GM19328 (cell line): ENCODE data around the gene KIF26A.

ENCODE experiments used
- ATAC-seq: cut with Tn5 transposase; IDR thresholded peaks from one replicate; pipeline ENCODE4 v1.9.1; 2021; ENCODE audit warnings: mild to moderate bottlenecking, moderate library complexity; ENCODE audit not compliant: unreplicated experiment

Gene KIF26A

DNA sequence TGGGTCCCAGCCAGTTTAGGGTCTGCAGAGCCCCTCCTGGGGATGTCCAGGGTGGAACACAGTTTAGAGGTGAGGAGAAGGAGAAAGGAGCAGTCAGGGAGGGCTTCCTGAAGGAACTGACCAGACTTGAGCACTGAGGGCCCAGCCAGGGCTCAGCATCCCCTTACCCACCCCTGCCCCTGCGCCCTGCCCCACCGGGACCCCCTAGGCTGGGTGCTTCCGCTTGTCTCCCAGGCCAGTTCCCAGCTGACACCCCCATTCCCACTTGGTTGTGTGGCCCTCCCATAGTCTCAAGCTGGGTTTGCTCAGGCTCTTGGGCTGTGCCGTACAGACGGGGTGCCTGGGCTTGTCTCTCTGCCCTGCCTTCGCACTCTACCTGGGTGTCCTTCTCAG is 26.3 kb upstream of the KIF26A start:
- no peak for ATAC-seq

DNA sequence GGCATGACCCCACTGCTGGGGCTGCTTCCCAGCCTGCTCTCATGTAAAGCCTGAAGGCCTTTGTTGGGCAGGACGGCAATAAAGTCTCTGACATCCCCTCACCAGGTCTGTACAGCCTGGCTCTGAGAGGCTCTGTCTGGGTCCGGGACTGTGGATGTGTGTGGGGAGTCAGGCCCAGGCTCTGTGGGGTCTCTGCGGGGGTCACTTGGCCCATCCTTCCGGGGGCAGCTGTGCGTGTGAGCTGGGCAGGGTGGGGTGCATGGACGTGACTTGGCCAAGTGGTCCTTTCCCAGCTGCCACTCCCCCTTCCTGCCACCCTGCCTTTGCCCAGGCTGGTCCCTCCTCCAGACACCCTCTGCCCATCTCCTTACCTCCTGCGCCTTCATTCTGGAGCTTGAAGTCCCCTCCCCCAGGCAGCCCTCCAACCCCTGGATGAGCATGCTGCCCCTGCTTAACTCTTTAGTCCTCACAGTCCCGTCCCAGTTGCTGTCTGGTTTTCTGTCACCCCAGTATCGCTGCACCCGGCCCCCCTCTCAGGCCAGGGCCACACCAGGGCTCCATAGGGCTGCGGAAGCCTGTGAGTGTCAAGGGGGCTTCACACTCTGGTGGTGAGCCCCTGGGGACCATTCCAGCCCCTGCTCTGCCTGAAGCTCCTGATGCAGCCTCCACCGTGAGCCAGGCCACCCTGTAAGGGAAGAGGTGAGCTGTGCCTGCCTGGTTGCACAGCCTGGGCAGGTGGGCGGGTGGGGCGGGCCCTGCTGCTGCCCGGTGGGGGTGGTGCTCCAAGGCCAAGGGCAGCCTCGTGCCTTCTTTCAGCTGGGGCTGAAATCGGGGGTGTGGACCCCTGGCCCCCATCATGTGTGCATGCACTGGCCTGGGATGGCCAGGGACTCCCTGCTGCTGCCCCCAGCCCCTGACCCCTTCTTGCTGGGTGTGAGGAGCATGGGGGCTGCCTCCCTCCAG is 25.5 kb upstream of the KIF26A start:
- no peak for ATAC-seq

DNA sequence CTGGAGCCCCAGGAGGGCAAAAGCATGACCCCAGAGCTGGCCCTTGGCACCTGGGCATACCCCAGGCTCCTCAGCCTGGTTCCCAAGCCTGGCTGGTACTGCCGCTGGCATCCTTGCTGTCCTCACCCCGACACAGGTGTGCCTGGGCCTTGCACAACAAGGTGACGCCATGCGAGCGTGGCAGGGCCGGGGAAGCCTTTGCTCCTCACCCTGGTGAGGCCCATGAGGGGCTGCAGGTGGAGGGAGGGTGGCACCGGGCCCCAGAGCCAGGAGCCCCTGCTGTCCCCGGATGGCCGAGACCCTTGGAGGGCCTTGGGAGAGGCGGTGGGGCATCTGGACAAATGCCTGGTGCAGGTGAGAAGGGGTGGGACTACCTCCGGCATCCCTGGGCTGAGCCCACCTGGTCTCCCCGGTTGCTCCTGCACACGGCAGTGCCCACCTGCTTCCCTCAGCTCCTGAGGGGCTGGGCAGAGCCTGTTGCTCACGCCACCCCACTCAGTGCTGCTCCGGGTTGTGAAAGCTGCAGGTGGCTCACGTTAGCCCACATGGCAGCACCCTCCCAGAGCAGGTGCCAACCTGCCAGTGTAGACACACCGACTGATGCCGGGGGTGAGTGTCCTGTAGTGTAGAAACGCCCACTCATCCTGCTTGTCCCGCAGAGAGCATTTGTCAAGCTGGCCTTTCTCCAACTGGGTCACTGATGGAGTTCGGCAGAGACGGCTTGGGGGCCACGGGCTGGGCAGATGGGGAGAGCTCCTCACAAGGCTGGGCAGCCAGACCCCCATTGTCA is 24.6 kb upstream of the KIF26A start:
- no peak for ATAC-seq

DNA sequence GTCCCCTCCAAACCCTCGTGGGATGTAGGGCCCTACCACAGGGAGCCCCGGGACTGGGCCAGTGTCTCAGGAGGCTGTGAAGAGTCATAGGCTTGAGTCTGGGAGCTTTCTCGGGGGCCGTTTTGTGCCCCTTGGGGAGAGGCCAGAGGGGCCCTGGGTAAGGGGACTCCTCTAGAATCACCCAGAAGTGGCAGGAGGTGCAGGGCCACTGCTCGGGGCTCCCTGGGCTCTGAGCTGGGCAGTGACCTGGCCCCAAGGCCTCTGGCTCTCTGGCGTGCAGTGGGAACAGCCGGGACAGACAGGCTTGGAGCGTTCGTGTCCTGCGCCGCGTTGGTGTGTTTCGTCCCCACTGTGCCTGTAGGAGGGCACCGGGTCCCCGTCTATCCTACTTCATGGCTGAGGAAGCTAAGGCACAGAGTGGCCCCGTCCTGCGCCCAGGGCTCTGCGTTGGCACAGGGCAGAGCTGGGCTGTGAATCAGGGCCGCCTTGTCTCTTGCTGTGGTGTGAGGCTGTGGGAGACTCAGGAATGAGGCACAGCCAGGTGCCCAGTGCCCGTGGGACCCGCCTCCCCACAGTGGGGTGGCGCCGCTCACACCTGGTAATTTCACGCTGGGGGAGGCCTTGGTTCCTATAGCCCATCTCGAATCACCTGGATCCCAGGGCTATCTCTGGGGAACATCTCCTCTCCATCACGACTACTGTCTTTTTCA is 23.8 kb upstream of the KIF26A start:
- ATAC-seq: no peak

DNA sequence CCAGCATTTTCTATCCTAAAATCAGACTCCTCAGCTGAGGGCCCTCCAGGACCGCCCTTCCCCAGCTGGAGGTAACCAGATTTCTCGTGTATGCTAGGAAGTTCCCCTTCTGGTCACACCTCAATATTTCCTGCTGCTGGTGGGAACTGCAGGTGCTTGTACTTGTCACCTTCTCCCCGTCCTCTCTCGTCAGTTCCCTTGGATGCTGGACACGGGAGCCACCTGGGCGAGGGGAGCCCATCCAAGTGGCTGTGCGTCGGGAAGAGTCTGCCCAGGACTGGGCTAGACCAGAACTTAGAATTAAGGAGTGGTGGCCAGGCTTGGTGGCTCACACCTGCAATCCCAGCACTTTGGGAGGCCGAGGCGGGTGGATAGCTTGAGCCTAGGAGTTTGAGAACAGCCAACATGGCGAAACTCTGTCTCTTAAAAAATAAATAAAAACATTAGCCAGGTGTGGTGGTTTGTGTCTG is 23.2 kb upstream of the KIF26A start:
- no peak for ATAC-seq

DNA sequence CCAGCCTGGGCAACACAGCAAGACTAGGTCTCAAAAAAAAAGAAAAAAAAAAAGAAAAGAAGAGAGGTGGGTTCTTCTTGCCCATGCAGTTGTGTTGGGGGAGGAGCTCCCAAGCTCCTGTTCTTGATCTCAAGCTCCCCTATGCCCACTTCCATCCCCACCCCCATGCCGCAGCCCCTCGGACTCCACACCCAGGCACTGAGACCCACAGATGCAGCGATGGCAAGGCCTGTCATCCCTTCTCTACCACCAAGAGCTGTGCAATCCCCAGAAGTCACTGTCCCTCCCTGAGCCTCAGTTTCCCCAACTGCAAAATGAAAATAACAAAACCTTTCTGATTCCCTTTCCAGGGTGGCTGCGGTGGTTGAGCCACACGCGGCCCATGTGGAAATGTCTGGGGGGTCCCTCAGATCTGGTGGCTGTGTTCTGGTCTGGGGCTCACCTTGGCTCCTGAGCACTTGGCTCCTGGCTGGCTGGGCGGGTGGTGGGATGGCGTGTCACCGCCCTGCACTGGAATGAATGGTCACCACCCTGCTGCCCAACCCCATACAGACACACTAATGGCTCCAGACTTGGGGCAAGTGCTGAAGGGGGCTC is 22.6 kb upstream of the KIF26A start:
- no peak for ATAC-seq

DNA sequence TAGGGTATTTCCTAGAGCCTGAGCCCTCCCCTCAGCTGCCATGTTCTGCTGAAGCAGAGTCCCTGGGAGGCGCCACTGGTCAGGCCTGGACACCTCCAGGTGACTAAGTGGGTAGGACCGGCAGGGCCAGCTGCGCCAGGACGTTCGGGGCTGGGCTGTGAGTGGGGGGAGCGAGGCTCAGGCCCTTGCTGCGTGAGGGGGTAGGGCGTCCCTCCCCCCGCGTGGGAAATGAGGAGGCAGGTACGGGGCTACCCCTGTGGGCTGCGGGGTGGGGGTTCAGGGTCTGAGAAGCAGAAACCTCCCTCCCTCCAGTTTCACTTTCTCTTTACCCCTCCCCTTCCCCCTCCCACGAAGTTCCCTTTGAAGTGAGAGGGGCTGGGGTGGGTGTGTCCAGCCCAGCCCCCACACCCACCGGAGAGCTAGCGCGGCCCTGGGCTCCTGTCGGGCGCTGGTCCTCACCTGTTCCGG is 22.1 kb upstream of the KIF26A start:
- no peak for ATAC-seq

DNA sequence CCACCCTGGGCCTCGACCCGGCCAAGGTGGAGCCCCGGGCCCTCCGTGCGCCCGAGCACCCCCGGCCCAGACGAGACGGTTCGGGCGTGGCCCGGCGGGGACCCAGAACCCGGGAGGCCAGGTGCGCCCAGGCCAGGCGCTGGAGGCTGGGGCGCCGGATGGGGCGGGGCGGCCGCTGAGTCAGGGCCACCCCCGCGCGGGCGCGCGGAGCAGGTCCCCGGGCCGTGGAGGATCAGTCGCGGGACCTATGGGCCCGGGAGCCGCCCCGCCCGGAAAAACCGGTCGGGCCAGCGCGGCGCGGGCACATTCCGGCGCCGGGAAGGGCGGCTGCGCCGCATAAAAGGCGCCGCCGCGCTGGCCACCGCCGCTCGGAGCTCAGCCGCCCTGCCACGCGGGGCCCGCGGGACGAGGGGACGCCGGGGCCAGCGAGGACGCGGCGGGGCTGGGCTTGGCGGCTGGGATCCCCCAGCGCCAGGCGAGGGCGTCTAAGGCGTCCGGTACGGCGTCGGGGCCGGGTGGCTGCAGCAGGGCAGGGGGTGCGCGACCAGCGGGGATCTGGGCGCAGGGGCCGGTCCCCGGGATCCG is 21.5 kb upstream of the KIF26A start:
- no peak for ATAC-seq

DNA sequence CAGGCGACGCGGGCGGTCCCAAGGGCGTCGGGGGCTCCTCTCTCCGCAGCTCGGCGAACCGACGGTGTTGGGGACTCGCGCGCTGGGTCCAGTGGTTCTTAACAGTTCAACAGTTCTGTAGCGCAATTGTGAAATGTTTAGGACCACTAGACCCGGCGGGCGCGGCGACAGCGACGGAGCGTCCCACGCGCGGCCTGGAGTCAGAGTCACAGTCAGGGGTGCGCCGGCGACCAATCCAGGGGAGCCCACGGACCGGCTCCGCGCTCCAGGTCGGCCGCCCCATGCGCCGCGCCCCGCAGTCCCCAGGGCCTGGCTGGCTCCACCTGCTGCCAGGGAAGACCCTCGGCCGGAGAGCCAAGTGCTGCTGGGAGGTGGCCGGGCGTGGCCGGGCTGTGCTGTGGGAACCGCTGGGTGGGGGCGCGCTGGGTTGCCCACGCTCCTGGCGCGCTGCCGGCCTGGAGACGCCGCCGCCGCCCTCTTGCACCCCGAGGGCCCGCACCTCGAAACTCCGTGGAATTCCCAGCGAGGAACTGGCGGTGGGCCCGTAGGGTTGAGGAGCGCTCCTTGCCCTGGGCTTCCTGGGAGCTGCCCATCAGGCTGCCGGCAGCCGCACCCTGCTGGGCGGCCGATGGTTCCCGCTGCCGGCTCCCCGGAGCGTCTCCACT is 20.9 kb upstream of the KIF26A start:
- no peak for ATAC-seq

DNA sequence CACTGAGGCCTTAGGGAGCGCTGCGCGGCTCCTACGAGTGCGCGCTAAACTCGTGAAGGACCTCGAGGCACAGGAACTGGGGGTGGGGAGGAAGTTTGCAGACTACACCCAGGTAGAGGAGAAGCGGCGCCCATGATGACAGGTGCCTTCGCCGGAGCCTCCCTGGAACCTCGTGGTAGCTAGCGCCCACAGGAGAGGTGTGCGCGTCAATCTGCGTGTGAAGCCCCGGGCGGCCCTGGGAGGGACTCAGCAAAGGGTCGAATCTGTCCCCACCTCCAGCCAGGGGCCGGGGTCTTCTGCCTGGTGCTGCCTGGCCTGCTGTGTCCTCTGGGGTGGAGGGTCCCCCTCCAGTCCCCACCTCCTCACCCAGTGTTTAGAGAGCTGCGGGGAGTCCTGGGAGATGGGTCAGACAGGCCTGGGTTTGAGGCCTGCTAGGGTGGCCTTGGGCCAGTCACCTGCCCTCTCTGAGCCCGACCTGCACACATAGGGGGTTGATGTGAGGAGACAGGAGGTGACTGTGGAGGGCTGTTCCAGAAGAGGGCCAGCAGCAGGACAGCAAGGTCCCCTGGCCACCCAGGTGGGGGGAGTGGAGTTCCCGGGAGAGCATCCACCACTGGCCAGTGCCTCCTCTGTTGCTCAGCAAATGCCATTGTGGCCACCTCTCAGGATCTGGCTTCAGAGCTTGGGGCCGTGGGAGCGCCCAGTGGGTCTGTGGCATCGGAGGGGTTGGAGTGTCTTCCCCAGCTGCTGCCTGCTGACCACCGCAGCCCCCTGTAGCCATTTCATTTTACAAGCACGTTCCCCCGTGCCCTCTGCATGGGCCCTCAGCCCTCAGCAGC is 20.2 kb upstream of the KIF26A start:
- ATAC-seq: no peak

DNA sequence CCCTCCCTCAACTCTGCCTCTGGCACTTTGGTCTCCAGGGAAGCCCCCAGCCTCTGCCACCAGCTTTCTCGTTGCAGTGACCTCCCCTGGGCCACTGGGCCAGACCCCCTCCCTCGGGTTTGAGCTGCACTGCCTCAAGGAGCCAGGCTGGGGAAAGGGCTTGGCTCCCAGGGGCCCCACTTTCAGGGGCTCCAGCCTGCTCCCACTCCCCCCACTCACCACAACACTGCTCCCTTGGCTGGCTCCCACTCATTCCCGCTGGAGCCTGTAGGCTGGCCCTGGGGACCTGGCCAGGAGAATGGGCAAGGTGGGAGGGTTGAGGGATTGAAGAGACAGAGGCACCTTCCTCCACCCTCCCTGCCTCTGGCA is 19.3 kb upstream of the KIF26A start:
- no peak for ATAC-seq

DNA sequence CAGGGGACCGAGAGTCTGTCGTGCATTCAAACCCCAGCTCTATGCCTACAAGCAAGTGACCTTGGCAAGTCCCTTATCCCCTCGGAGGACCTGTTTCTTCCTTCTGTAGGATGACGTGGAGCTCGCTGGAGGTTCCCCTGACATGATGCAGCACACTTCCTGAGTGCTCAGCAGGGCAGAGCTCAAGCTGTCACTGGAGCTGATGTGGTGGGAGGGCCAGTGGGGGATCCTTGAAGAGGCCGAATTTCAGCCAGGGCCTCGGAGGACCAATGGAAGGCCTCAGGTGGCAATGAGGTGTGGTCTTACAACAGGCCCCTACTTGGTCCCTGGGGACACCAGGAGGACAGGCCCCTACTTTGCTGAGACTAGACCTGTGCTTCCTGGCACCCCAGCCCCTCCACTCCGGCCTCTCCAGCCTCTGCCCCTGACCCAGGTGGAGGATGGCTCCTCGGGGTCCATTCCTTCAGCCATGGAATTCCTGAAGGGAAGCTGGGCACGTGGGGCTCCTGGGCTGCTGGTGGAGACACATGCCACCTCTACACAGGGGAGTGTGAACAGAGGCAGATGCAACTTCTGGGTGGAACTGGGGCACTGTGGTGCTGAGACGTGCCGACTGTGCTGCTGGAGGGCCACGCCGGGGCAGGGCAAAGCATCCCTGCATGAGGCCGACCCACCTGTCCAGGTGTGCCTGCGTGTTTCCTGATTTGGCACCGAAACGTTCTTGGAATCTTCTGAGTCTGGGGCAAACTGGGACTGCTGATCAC is 18.7 kb upstream of the KIF26A start:
- ATAC-seq: no peak

DNA sequence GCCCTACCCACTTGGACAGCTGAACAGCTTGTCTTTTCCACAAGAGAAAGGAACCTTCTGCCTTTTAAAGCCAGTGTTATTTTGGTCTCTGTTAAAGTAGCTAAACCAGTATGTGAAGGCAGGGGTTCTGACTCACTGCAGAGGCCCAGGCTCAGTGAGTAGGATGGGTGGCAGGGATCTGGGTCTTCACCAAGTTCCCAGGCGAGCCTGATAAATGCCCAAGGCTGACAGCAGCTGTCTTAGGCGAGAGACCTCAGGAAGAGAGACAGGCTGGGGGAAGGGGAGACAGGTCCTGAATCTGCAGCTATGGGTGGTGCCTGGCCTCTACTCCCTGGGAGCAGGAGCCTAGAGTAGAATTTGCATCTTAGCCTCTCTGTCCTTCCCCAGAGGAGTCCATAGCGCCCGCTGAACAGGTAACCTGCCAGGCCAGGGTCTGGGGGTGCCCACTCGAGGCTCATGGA is 18.1 kb upstream of the KIF26A start:
- ATAC-seq: no peak

DNA sequence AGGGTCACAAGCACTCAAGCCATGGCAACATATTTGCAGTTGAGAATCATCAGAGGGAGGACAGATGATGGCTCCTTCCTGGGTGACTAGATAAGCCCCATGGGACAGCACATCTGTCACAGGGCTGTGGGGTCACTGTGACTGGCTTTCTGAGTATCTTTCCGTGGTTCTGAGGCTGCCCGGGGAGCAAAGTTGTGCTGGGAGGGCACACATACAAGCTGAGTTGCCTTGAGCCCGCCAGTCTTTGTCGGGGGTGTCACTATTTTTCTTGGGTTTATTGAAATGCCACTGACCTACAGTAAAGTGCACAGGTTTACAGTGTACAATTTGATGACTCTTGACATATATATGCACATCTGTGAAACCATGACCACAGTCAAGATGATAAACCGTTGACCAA is 17.2 kb upstream of the KIF26A start:
- no peak for ATAC-seq

DNA sequence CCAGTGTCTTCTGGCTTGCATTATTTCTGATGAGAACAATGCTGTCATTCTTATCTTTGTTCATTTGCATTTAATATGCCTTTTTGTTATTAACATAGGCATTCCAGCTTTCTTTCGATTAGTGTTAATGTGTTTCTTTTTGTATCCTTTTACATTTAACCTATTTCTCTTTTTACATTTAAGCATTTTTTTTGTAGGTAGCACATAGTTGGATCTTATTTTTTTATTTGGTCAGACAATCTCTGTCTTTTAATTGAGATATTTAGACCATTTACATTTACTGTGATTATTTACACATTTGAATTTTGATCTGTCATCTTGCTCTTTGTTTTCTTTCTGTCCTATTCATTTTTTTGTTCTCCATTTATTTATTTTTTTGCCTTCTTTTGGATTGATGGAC is 14.5 kb upstream of the KIF26A start:
- ATAC-seq: no peak

DNA sequence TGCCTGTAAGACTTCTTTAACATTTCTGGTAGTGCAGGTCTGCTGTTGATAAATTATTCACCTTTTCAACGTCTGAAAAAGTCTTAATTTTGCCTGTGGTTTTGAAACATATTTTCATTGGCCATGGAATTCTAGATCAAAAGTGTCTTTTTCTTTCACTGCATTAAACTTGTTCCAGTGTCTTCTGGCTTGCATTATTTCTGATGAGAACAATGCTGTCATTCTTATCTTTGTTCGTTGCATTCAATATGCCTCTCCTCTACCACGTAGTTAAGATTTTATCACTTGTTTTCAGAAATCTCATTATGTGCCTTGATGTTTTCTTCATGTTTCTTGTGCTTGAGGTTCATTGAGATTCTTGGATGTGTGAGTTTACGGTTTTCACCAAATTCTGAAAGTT is 13.4 kb upstream of the KIF26A start:
- ATAC-seq: no peak

DNA sequence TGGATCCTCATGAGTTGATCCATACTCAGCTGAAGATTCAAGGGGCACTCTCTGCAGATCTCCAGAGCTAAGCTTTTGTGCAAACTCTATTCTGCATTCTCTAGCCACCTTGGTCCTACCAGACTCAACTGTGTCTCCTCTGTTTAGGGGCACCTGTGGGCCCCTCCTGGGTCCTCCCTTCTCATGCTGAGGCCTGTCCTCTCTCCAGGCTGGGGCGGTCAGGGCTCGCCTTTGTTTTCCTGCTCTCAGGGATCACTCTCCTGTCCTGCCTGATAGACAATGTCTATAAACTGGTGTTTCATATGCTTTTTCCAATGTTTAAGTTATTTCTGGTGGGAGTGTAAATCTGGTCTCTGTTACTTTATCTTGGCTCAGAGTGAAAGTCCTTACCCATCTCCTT is 11.6 kb upstream of the KIF26A start:
- ATAC-seq: no peak

DNA sequence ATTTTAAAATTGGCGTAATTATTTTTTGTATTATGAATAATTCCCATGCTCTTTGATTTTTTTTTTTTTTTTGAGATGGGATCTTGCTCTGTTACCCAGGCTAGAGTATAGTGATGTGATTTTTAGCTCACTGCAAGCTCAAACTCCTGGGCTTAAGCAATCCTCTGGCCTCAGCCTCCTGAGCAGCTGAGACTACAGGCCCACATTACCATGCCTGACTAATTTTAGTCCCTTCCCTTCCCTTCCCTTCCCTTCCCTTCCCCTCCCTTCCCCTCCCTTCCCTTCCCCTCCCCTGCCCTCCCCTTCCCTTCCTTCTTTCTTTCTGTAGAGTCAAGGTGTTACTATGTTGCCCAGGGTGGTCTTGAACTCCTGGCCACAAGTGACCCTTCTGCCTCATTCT is 9.4 kb upstream of the KIF26A start:
- ATAC-seq: no peak
